ENCODE data around the gene MBP.

Gene MBP

GRCh38 chr18:77133835-77134496, 1.4 kb upstream of the MBP start:
- no peak for DNase-seq (ENCODE audit: low read depth)

GRCh38 chr18:77133051-77133834, 660 bp upstream of the MBP start:
- no peak for DNase-seq (ENCODE audit: low read depth)

- DNase-seq (ENCODE audit: low read depth), result no peak
Observed at GRCh38 chr18:77131652-77132368, 773 bp downstream of the MBP start.

- DNase-seq (ENCODE audit: low read depth), result no peak
Observed at GRCh38 chr18:77131100-77131651, 1.4 kb downstream of the MBP start.

GRCh38 chr18:77130229-77131099, 2.1 kb downstream of the MBP start:
- no peak for DNase-seq (ENCODE audit: low read depth)

- no peak for DNase-seq (ENCODE audit: low read depth)
Observed at GRCh38 chr18:77129150-77129551, 3.4 kb downstream of the MBP start.

- no peak for DNase-seq (ENCODE audit: low read depth)
Observed at GRCh38 chr18:77127769-77128671, 4.6 kb downstream of the MBP start.

GRCh38 chr18:77124452-77124922, 8.1 kb downstream of the MBP start:
- peak; percentile 30 for DNase-seq (ENCODE audit: low read depth)

GRCh38 chr18:77123320-77124231, 9.0 kb downstream of the MBP start:
- no peak for DNase-seq (ENCODE audit: low read depth)

- DNase-seq (ENCODE audit: low read depth), result no peak
Observed at GRCh38 chr18:77121523-77121922, 11.1 kb downstream of the MBP start.

- DNase-seq (ENCODE audit: low read depth), result no peak
Observed at GRCh38 chr18:77119851-77120491, 12.6 kb downstream of the MBP start.

- no peak for DNase-seq (ENCODE audit: low read depth)
Observed at GRCh38 chr18:77119101-77119850, 13.3 kb downstream of the MBP start.

- DNase-seq (ENCODE audit: low read depth), result no peak
Observed at GRCh38 chr18:77118256-77119090, 14.1 kb downstream of the MBP start.

GRCh38 chr18:77116201-77117080, 16.1 kb downstream of the MBP start:
- DNase-seq (ENCODE audit: low read depth), result no peak

GRCh38 chr18:77115192-77115953, 17.2 kb downstream of the MBP start:
- no peak for DNase-seq (ENCODE audit: low read depth)
